Measurements from ENCODE around the gene CELF4.

DNA sequence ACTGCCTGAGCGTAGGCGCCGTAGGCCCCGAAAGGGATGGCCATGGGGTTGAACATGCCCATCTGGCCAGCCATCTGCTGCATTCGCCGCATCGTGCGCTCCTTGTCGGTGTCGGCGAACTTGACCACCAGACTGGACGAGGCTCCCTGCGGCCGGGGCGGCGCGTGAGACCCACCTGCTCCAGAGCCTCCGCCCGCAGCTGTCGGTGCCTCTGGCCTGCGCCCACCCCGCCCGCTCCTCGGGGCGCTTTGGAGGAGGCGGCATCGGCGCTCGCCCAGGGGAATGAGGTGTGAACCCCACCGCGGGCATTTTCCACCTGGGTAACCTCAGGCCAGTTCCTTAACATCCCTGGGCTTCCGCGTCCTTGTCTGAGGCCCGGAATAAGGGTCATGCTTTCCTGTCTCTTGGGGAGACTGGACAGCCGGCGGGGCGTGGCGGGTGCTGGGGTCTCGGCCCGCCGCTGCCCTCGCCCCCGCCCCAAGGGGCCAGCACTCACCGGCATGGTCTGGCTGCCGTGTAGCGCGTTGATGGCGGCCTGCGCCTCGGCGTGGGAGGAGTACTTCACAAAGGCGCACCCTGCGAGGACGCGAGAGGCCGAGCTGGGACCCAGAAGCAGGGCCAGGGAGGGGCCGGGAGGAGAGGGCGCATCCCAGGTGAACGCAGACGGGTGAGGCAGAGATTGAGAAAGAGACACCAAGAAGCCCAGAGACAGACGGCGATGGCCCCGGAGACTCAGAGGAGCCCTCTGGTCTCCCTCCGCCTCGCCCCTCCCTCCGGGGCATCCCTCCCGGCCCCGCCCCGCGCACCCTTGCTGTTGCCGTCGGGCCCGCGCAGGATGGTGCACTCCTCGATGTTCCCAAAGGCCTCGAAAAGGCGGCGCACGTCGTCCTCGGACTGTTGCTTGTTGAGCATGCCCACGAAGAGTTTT lies 291.0 kb downstream of the CELF4 start:
- TF ChIP-seq POLR2A (IDR thresholded peaks at IDR 0.05; ENCODE audit: low read depth, low read length): no peak
- TF ChIP-seq POLR2AphosphoS5 (IDR thresholded peaks at IDR 0.05; ENCODE audit: low read depth, low read length): no peak
- no peak for TF ChIP-seq TAF1 (IDR thresholded peaks at IDR 0.05; ENCODE audit: borderline replicate concordance, low read depth, low read length)

Data from GM12892 (cell line).